Stimulated activated CD4-positive, alpha-beta T cell treated with anti-CD3 and anti-CD28 coated beads, Interleukin-15, amount 100 ng/mL, for 48 hours (primary cell): ENCODE measurements around the gene SMARCAL1.

Source experiments
- DNase-seq, 2 donors: peaks; one replicate each; pipeline ENCODE4 v3.0.0-alpha.2; 2020; ENCODE audit warnings: low read depth in 2 of 2

SMARCAL1 gene

DNA sequence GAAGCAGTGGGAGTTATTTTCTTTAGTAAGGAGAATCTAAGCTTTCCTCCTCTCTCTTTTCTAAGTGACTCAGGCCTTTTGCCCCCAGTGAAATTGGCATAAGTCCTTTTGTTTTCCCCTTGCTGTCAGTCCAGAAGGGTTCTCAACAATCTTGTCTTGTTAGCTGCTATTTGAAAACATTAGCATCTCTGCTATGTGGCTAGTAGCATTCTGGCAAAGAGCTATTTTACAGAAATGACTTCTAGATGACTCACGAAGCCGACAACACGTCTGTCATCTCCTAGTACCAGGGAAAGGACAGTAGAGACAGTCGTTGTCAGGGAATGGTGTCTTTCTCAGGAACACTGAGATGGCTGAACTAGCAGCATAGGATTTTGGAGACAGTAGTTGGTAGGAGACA lies 14.7 kb downstream of the SMARCAL1 start:
- DNase-seq: no peak

DNA sequence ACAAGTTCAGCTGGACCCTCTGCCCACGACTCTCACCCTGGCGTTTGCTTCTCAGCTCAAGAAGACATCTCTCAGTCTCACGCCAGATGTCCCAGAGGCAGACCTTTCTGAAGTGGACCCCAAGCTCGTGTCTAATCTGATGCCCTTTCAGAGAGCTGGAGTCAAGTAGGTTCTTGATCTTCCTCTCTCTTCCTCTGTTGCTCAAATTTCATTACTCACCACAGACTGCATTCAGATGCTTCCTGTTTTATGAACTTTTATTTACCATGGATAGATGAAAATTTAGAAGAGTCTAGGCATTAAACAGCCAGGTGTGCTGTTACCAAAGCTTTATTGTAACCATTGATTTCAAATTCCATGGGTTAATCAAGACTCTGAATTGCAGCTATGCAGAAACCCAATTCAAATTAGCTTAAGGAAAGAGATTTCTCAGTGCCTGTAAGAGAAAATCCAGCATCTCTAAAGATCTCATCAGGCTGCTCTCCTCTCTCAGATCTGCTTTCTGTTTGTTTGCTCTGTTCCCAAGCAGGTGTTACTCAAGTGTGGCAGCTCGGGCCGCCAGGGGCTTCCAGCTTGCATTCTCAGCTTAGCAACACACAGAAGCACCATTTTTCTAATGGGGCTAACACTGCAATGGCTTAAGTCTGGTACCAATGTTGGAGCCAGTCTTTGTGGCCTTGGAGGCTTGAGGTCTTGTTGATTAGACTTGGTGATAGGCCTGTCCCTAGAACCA lies 16.5 kb downstream of the SMARCAL1 start:
- no peak for DNase-seq

DNA sequence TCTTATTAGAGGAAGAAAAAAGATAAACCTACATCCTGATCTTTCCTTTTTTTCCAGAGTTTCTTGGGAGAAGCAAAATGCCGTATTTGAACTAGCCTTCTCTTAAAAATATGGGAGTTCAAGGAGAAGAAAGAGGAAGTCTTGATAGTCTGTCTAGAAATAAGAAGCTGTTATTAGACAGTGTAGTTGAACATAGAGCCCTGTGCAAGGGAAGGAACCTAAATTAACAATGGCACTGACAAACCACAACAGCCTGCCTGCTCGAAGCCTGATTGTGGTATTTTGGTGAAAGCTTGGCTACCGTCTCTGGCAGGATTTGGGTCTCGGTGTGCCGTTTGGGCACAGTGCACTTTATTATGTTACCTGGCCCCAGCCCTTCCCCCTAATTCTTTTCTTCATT lies 17.1 kb downstream of the SMARCAL1 start:
- no peak for DNase-seq

DNA sequence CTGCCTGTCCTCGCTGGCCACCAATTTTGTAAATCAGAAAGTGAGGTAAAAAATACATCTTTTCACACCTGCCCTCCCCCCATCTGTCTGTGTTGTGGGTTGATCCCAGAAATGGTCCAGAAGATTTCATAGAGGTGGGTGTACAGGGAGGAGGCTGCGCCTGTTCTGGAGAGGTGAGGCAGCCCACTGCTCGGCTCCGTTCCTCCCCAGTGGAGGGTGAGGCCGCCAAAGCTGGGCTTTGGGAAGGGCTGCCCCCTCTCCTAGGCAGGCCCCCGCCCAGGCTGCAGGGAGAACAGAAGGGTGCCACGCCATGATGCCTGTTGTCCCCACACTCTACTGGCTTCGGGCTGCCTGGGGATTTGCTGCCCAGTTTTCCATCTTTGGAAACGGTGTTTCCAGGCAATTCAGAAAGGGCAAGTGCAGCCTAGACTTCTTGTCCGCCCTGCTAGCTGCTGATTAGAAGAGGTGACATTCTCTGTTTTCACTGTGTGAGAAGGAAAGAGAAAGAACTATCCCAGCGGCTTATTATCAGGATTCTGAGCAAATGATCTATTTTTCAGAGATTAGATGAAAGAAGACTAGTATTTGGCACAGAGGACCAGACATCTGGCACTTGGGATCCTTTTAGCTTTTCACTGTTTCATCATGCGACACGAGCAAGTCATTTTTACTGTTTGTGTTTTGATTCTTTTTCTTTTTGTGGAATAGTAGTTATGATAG lies 18.7 kb downstream of the SMARCAL1 start:
- DNase-seq: no peak

DNA sequence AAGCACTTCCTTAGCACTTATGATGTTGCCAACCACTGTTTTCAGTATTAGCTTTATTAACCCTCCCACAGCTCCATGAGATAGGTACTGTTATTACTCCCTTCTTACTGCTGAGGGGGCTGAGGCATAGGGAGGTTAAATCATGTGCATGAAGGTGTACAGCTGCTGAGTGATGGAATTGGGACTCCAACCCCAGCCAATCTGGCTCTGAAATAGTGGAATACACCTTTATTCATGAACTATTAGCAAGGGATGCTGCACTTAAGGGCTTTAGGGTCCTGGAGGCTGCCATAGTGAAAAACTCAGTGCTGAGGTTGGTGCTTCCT lies 19.2 kb downstream of the SMARCAL1 start:
- no peak for DNase-seq

DNA sequence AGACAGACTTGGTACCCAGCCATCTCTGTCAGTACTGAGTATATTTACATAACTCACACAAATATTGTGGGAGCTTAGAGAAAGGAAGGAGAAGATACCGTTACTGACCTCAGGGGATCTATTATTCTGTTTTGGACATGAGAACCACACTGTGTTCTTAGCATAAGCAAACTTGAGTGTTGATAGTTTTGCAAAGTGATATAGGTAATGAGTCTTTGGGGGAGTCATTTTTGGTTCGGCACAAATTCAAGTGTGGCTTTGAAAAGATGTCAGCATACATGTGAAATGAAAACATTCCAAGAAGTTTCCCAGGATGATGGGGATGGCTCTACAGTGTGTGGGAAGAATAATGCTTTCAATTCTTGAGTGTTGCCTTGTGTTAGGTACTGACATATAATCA lies 24.1 kb downstream of the SMARCAL1 start:
- DNase-seq: no peak

DNA sequence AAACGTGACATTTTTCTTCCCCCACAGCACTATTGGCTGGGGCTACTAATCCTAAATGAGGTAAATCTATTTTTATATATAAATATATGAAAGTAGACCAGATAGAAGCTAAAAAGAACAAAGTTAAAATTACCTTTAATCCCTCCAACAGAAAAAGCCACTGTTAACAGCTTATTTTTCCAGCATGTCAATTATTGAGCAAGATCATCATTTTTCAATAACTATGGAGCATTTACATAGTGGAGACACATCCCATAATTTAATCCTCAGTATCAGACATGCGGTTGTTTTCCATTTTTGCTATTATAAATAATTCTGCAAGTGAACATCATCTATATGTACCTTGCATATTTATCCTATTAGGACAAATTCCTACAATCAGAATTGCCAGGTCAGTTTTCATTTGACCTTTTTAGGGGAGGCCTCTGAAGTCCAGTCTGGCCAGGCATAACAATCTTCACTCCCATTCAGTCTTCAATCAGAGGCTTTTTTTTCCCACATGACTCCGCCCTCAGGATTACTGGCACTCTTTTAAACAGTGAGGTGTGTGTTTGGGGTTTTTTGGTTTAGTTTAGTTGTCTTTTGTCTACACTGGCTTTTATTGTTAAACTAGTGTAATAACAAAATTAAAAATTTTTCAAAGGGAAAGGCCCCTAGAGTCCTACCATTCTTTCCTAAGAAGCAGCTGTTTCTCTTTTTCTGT lies 29.2 kb downstream of the SMARCAL1 start:
- no peak for DNase-seq

DNA sequence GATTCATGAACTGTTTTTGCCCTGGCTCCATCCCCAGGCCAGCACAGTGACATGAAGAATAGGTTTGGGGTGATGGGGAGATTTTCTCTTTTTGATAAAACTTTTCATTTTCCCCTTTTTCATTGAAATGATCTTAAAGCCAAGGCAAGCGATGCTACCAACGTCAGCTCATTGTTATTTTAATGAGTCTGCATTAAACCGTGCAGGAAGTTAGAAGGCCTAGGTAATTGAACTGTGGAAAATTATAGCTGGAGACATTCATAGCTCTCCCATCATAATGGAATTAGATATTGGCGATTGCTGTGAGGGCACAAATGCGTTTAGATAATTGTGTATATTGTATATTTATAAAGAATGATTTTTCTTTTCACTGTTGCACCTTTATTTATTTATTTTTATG lies 33.2 kb downstream of the SMARCAL1 start:
- DNase-seq: no peak

DNA sequence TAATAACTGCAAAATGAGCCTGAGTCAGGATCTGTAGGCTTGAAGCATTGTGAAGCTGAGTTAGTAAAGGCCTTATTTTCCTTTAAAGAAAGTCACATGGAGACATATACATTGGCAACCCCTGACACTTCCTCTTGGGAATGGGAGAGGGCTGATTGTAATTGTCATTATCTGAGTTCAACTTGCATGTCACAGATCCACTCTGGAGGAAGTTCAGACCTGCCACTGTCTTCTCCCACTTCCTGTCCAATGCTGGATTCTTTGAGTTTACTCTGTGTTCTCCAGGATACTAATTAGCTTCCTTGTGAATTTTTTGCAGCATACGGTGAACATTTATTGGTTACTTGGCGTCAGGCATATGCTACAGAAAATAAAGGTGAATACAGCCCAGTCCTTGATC lies 34.1 kb downstream of the SMARCAL1 start:
- no peak for DNase-seq

DNA sequence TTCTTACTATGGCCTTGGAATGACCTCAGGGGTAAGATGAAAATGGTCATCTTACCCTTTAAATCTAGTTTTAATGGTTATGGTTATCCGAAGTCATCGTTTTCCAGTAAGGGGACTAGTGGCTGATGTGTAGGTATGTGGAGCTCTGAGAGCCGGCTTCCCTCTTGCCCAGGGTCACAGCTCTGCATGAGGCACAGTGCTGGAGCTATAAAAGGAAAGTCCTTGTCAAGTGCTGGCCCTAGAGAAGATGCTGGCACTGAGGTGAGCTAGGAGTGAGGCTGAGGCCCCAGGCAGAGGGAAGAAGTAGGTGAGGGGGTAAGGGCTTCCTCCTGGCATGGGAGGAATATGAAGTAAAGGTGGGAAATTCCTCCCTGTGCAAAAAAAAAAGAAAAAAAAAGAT lies 35.0 kb downstream of the SMARCAL1 start:
- DNase-seq: no peak

DNA sequence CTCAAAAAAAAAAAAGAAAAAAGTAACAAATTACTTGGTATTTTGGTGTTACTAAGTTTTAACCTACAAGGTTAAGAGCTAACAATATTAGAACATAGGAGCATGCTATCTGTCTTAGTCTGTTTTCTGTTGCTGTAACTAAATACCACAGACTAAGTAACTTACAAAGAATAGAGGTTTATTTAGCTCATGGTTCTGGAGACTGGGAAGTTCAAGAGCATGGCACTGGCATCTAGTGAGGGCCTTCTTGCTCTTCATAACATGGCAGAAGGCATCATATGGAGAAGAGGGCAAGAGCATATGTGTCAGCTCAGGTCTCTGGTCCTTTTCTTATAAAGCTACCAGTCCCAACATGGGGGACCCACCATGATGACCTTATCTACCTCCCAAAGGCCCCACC lies 36.5 kb downstream of the SMARCAL1 start:
- no peak for DNase-seq

DNA sequence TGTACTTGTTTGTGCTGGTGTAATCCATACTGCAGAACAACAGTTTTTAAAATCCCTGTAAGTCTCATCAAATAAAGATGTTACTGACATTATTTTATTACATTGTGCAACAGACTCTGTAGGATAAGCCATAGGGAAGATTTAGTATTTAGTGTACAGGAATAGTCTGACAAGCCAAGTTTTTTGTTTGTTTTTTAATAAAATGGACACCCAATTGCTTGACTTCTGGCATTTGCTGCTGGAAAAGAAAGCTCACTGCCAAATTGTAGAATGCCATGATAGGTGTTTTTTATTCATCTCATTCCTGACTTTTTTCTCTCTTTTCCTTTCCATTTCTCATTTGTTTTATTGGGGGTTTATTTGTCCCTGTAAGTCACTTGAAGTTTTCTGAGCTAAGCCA lies 38.1 kb downstream of the SMARCAL1 start:
- DNase-seq: no peak

DNA sequence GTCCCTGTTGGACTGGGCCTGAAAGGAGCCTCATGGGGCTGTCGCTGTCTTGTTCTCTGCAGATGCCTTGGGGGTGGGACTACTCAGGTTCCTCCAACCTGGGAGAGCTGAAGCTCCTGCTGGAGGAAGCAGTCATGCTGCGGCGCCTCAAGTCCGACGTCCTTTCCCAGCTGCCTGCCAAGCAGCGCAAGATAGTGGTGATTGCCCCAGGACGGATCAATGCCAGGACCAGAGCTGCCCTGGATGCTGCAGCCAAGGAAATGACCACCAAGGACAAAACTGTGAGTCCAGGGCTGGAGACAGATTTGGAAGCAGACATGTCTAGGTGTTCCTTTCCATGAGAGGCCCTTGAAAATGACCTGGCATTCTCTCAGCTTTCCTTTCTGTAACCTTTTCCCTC lies 38.5 kb downstream of the SMARCAL1 start:
- DNase-seq: no peak

DNA sequence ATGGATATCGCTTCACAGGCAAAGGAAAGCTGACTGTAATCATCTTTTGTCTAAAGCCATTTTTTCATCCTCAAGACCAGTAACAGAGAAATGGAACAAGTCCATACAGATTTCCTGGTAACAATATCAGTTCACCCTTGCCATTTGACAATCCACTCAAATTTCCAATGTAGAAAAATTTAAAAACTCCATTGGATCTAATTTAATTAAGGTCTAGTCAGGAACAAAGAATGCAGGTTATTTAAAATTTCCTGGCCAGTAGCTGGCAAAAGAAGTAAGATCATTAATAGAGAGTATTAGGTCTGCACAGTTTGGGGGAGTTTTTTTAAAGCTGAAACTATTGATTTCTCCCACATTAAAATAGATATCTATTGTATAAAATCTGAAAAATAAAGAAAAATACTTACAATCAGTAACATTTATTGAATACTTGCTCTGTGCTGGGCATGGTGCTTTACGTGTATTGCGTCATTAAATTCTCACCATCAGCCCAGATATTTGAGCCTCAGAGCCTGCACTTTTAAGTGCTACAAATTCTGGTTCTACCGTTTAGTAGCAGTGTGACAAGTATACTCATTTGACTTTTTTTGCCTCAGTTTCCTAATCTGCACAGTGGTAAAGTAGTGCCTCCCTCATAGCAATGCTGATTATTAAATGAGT lies 41.8 kb downstream of the SMARCAL1 start:
- DNase-seq: no peak

DNA sequence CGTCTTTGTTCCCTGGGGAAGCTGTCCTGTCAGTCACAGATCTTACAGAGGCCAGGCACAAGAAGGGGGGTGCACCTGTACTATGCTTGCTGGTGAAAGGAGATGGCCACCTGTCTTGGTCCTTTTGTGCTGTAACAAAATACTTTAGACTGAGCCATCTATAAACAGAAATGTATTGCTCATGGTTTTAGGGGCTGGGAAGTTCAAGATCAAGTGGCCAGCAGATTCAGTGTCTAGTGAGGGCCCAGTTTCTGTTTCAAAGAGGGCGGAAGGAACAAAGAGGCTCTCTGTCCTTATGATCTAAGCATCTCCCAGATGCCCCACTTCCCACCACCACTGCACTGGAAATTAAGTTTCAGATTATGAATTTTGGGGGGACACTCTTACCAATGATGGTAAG lies 50.9 kb downstream of the SMARCAL1 start:
- DNase-seq: no peak

DNA sequence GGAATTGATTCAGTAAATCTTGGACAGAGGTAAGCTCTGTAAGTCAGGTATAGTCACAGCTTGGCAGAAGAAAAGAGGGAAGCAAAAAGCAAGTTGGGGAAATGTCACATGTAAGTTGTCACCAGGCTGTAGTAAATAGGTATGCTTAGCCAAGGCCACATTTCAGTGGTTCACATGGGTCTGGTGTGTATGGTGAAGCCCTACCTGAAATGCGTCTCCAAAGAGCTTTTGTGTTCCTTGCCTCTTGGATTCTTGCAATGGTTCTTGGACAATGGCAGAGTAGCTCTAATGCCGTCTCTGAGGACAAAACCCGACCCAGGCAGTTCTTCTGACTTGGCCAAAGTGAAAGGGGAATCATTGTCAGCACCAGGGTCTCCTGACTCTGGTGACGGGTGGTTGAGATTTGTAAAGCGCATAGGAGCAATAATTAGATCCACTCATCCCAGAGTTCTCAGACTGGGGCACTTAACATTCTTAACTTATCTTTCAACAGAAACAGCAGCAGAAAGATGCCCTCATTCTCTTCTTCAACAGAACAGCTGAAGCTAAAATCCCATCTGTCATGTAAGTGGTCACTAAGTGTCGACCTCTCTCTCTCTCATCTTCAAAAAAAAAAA lies 51.9 kb downstream of the SMARCAL1 start:
- DNase-seq: no peak

DNA sequence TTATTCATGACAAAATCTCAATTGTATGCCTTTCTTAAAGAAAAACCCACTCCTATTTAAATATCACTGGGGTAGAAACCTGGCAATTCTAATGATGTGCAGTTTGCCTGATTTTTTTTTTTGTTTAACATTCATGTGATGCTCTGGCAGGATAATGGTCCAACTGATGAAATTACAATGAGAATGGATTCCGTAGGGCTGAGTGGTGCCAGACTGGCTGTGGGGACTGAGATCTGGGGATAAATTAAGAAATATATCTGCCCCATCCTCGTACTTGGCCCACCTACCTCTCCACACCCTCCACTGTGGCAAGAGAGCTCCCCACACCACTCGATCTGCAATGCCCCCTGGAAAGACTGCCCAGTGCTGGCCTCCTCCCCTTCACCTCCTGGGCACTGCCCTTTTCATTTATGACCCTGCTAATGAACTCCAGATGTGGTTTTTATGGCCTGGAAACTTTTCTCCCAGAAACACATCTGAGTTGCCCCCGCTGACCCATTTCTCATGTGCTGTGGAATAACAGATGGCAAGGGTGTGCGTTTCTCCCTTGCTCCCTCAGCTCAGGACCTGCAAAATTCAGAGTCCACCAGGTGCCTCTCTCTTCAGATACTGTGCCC lies 53.4 kb downstream of the SMARCAL1 start:
- no peak for DNase-seq

DNA sequence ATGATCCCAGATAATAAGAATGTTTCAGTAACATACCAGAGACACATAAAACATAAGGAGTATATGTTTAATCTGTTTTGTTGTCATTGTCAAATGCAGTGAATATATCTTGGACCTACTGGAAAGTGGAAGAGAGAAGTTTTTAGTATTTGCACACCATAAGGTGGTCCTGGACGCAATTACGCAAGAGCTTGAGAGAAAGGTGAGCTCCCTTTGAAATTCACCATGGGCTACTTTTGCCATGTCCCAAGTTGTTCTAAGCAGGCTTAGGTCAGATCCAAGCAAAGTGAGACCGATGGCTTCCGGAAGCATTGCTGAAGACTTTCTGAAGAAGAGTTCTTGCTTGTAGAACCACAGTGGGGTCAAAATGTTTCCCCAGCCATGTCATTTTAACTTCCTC lies 55.6 kb downstream of the SMARCAL1 start:
- no peak for DNase-seq

DNA sequence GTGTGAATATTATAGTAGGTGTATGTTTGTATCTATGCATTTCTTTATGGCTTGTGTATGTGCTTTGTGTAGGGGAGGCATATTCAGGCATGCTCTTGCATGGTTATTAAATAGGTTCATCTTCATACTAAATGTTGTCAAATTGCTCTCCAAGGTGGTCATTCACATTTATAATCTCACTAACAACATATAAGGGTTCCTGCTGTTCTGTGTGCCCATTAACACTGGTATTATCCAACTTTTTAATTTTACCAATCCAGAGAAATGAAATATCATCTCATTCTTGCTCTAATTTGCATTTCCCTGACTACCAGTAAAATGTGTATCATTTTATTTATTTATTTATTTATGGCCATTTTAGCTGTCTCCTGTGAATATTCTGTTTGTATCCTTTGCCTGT lies 57.4 kb downstream of the SMARCAL1 start:
- DNase-seq: no peak

DNA sequence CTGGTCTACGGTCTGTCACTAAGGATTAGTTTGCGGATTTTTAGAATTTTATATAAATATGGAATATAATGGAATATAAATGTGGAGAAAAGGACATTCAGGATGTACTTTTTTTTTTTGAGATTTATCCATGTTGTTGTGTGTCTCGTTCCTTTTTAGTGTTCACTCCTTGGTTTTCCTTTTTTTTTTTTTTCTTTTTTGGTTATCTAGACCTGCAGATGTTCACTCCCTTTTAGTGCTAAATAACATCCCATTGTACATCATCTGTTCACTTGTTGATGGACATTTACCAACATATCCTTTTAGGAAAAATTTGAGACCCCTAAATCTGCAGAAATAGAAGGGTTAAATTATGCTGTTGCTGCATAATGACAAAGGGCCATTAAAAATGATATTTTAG lies 60.9 kb downstream of the SMARCAL1 start:
- no peak for DNase-seq

DNA sequence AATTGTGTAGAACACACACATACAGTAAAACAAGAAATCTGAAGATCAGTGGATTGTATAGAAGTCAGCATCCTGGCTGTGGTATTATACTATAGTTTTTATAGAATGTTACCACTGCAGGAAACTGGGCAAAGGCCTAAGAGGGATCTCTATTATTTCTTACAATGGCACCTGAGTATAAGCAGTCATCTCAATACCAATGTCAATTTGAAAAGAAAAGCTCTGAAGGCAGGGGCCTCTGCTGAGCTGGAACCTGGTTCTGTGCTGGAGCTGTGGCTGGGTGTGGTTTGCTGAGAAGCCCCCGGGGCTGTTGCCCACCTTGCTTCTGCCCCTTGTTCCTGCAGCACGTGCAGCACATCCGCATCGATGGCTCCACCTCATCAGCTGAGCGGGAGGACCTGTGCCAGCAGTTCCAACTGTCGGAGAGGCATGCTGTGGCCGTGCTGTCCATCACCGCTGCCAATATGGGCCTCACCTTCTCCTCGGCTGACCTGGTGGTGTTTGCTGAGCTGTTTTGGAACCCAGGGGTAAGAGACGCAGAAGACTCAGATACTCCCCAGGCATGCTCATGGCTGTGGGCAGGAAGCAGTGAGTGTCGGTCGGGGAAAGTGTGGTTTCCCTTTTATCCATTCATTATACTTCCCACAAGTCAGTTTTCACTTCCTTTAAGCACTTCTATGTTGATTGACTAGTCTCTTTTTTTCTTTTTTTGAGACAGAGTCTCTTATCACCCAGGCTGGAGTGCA lies 62.8 kb downstream of the SMARCAL1 start:
- DNase-seq: no peak
